ENCODE data around the gene CCDC102B. TPM values are rescaled to one million over a fixed set of nuclear protein-coding genes. Genes with fewer than 3 reads are reported as not detected.

Gene CCDC102B
- total RNA-seq, 1 experiment from 2014 or later: 1.5 TPM

DNA sequence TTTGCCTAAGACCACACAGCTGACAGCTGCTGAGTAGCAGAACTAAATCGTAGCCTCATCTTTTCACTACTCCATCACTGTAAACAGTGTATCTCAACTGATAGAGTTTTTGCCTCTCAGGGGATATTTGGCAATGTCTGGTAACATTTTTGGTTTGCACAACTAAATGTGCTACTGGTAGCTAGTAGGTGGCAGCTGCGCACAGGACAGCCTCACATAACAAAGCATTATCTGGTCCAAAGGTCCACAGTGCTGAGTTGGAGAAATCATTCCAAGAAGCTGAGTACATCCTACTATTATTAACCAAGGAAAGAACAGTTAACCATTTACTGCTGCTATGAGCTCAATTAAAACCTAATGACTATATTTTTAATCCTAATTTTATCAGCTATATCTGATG is 6.1 kb upstream of the CCDC102B start:
- Histone ChIP-seq H3K4me3 (no peak overlapping the region), H3K36me3 (no peaks in the 10 kb centered on the region), H3K27me3 (replicated peaks) (no peaks in the 10 kb centered on the region), H3K9me3 (replicated peaks) (no peaks in the 10 kb centered on the region), H3K27ac (no peak overlapping the region), H3K4me1 (replicated peaks) (peaks cover under 1% of the 10 kb centered on the region; the same call in 1 of the 2 replicates)
- no peak for DNase-seq (ENCODE audit: low read depth in 1 of 2, low spot score in 2 of 2)

DNA sequence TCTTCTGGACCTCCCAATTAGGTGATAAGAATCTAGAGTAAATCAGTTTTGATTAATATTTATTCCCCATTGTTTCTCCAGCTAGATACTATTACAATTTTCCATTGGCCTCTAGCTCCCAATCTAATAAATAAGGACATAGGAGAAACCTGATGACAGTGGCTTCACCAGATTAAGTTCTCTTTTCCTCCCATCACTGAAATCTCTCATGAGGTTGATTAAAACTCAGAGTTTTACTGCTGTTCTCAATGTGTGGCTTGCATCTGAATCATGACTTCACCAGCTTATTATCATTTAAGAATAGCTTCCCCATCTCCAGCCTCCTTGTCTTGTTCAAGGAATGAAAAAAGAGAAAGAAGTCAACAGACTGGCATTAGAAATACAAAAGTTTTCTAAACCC is 3.9 kb upstream of the CCDC102B start:
- Histone ChIP-seq H3K27ac (no peak overlapping the region), H3K4me1 (replicated peaks) (peaks cover 4% of the 10 kb centered on the region; the same call in 1 of the 2 replicates)
- no peak for DNase-seq (ENCODE audit: low read depth in 1 of 2, low spot score in 2 of 2)

DNA sequence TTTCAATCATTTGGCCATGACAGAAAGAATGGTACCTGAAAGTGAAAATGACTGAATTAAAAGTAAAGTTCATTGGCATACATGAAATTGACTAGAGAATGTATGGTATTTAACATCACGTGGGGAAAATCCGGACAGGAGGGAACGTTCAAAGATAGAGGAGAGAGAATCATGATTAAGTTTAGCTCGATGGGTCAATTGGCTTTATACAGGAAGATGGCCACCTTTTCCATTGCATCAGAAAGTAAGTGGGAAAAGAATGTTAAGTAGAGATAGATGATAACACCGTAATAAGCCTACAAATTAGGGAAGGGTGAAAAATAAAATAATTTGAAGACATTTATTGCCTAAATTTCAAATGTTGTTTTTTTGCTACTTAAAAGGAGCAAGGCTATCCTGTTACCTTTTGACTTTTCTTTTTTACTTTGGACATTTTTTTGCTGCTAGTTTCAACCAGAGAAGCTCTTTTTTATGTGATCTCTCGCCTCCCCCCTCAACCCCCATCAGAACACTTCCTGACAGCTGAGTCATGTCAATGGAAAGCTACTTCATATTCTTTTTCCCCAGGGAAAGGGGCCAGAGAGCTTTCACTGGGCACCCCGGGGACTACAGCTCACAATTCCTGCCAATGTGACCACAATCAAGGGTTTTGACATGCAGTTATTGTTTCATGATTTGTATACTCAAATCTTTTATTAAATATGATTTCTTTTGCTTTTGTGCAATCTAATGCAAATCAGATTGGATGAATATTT is 767 bp upstream of the CCDC102B start:
- peak; percentile 42 to 45 for DNase-seq (ENCODE audit: low read depth in 1 of 2, low spot score in 2 of 2)
- no peaks in the 10 kb centered on the region for H3K27me3 ChIP-seq (replicated peaks)
- H3K9me3 ChIP-seq (replicated peaks): no peaks in the 10 kb centered on the region
- no peak overlapping the region for H3K4me3 ChIP-seq
- no peak overlapping the region for H3K27ac ChIP-seq
- H3K4me1 ChIP-seq (replicated peaks): peaks cover 4% of the 10 kb centered on the region; the same call in 1 of the 2 replicates
- no peaks in the 10 kb centered on the region for H3K36me3 ChIP-seq

More for the DNA sequence above, 3.9 kb upstream of the CCDC102B start:
- Histone ChIP-seq H3K4me3 (no peak overlapping the region), H3K36me3 (no peaks in the 10 kb centered on the region), H3K9me3 (replicated peaks) (no peaks in the 10 kb centered on the region), H3K27me3 (replicated peaks) (no peaks in the 10 kb centered on the region)

DNA sequence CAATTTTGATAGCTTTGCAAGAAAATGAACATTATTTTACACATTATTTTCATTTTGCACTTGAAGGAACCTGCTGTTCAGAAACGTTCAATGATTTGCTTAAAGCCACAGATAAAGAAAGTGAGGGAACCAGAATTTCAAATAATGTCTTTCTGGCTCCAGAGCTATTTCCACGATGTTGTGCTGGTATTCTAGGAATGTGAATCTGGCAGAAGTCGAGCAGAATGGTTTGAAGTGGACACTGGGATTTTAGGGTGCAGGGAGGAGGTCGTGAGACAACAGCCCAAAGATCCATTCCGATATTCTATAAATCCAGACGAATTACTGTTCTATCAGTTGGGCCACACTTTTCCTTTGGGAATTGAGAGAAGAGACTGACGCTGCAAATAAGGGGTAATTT is 2.2 kb downstream of the CCDC102B start:
- Histone ChIP-seq H3K4me3 (no peak overlapping the region), H3K36me3 (no peaks in the 10 kb centered on the region), H3K27me3 (replicated peaks) (no peaks in the 10 kb centered on the region), H3K9me3 (replicated peaks) (no peaks in the 10 kb centered on the region), H3K27ac (no peak overlapping the region), H3K4me1 (replicated peaks) (peaks cover 4% of the 10 kb centered on the region; the same call in 1 of the 2 replicates)
- DNase-seq (ENCODE audit: low read depth in 1 of 2, low spot score in 2 of 2): no peak

DNA sequence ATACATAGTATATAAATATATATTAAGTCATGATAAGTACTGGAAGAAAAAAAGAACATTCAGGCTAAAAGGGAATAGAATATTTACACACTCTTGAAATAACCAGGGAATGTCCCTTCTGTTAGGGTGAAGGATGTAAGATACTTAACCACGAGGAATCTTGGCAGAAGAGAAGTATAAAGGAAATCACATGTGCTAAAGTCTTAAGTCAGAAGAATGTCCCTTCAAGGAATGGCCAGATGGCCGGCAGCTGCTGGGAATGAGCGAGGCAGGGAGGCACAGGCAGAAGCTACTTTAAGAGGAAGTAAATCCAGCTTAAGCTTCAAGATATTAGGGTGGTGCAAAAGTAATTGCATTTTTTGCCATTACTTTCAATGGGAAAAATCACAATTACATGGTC is 5.5 kb downstream of the CCDC102B start:
- Histone ChIP-seq H3K27ac (no peak overlapping the region), H3K27me3 (replicated peaks) (no peaks in the 10 kb centered on the region), H3K36me3 (no peaks in the 10 kb centered on the region), H3K9me3 (replicated peaks) (no peaks in the 10 kb centered on the region), H3K4me3 (no peak overlapping the region), H3K4me1 (replicated peaks) (no peaks in the 10 kb centered on the region)
- no peak for DNase-seq (ENCODE audit: low read depth in 1 of 2, low spot score in 2 of 2)

DNA sequence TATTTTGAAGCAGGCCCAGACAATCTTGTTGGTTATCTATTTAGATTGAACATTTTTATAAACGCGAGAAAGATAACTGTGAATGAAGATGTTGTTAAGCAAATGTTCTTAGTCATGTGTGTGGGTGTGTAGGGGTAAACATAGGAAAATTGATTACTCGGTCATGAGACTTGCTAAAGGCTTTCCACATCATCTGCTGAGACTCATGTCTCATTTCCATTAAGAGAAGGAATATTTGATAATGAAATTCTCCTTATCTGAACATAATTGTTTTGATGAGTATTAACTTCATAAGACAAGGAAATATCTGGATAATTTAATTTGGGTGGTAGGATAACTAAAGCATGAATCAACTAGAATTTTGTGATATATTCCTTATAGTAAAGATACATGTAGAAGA is 19.7 kb downstream of the CCDC102B start:
- Histone ChIP-seq H3K9me3 (replicated peaks) (no peaks in the 10 kb centered on the region), H3K4me1 (replicated peaks) (no peaks in the 10 kb centered on the region), H3K4me3 (no peak overlapping the region), H3K27me3 (replicated peaks) (no peaks in the 10 kb centered on the region), H3K36me3 (no peaks in the 10 kb centered on the region), H3K27ac (no peak overlapping the region)
- no peak for DNase-seq (ENCODE audit: low read depth in 1 of 2, low spot score in 2 of 2)

DNA sequence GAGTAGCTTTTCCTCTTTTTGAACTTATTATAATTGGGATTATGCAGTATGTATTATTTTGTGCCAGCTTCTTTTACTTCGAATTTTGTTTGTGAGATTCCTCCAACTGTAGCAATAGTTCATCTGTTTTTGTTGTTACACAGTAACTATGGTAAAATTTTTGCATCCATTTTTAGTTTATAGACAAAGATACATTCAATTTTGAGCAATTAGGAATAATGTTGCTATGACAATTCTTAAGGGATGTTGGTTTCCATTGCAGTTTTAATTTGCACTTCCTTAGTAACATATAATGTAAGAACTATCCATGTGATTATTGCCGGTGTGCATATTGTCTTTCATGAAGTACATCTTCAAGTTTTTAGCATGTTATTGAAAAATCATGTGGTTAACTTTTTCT is 20.7 kb downstream of the CCDC102B start:
- no peak overlapping the region for H3K4me3 ChIP-seq
- no peak overlapping the region for H3K27ac ChIP-seq
- H3K9me3 ChIP-seq (replicated peaks): no peaks in the 10 kb centered on the region
- H3K27me3 ChIP-seq (replicated peaks): no peaks in the 10 kb centered on the region
- no peaks in the 10 kb centered on the region for H3K4me1 ChIP-seq (replicated peaks)
- no peaks in the 10 kb centered on the region for H3K36me3 ChIP-seq
- DNase-seq (ENCODE audit: low read depth in 1 of 2, low spot score in 2 of 2): no peak

DNA sequence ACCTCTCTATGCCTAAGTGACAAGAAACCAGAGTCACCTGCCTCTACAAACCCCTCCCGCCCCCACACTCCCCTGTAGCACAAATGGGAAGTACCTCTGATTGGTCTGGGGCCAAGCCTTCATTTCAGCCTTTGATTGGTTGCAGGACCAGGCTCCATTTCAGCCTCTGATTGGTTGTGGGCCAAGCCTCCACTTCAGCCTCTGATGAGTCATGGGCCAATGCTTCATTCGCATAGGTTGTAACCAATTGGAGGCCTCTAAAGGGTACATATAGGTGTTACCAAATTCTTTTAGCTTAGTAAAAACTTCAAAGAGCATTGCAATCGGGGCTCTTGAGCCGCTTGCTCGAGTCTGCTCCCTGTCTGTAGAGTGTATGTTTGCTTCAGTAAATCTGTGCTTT is 25.0 kb downstream of the CCDC102B start:
- no peaks in the 10 kb centered on the region for H3K27me3 ChIP-seq (replicated peaks)
- H3K27ac ChIP-seq: no peak overlapping the region
- no peaks in the 10 kb centered on the region for H3K4me1 ChIP-seq (replicated peaks)
- no peak overlapping the region for H3K4me3 ChIP-seq
- no peaks in the 10 kb centered on the region for H3K36me3 ChIP-seq
- no peak for DNase-seq (ENCODE audit: low read depth in 1 of 2, low spot score in 2 of 2)
- no peaks in the 10 kb centered on the region for H3K9me3 ChIP-seq (replicated peaks)

DNA sequence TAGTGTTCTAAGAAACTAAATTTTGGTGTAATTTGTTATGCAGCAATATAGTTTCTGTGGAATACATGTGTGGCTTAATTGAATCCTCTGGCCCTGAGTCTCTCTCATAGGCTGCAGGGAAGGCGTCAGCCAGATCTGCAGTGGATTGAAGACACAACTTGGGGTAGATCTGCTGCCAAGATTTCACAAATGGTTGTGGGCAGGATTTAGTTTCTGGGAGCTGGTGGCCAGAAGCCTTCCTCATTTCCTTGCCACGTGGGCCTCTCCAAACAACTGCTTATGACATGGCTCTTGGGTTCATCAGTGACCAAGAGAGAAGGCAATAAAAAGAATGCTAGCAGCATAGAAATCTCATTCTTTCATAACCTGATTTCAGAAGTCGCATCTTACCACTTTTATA is 28.2 kb downstream of the CCDC102B start:
- DNase-seq (ENCODE audit: low read depth in 1 of 2, low spot score in 2 of 2): no peak
- H3K9me3 ChIP-seq (replicated peaks): no peaks in the 10 kb centered on the region
- H3K27me3 ChIP-seq (replicated peaks): no peaks in the 10 kb centered on the region
- H3K4me1 ChIP-seq (replicated peaks): no peaks in the 10 kb centered on the region
- no peak overlapping the region for H3K4me3 ChIP-seq
- H3K27ac ChIP-seq: no peak overlapping the region
- no peaks in the 10 kb centered on the region for H3K36me3 ChIP-seq

DNA sequence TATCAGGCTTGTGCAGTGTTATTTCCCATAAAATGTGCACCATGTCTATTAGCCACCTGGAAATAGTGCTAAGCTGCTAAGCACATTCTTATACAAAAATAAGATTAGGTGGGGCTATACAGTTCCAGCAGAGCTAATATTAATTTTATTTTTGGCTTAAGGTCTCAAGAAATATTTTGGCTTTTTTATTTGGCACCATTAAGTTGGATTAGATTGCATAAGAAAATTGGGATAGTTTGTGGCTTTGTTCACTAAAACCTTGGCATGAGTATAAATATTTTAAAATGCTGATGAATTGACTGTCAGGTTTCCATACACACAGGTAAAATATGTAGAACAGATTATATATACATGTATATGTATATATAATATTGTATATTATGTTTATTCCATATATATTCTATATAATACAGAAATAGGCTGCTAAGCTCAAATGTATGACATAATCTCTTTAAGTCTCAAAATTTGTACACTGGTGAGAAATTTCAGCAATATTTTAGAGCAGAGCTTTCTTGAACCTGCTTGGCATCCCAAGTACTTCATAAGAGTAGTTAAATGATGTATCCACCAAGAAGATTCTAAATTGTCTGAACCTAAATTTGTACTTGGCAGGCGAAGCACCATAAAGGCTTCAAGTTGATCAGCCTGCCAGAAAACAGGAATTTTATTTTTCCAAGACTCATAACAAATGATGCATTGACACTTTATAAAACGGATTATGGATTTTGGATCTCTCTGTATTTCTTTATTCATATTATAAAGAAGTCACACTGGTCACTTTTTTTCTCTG is 32.6 kb downstream of the CCDC102B start:
- H3K4me1 ChIP-seq (replicated peaks): peaks cover 4% of the 10 kb centered on the region; the same call in 1 of the 2 replicates
- DNase-seq (ENCODE audit: low read depth in 1 of 2, low spot score in 2 of 2): no peak
- H3K4me3 ChIP-seq: no peak overlapping the region
- H3K9me3 ChIP-seq (replicated peaks): no peaks in the 10 kb centered on the region
- H3K27ac ChIP-seq: no peak overlapping the region
- no peaks in the 10 kb centered on the region for H3K27me3 ChIP-seq (replicated peaks)
- no peaks in the 10 kb centered on the region for H3K36me3 ChIP-seq

DNA sequence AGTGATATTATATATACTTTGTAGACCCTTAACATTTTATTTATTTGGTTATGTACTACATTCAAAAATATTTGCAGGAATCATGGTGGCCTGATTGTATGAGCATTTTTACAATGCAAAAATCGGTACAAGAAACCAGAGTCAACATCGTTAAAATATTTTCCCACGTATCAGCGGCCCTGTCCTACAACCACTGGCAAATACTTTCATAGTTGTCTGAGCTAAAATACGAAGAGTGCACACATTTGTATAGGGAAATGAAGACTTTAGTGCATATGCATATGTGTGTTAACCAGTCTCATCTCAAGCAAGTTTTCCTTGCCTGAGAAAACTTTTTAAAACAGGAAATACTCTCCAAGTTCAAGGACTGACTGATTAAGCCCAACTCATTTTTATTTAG is 35.9 kb downstream of the CCDC102B start:
- no peak for DNase-seq (ENCODE audit: low read depth in 1 of 2, low spot score in 2 of 2)

DNA sequence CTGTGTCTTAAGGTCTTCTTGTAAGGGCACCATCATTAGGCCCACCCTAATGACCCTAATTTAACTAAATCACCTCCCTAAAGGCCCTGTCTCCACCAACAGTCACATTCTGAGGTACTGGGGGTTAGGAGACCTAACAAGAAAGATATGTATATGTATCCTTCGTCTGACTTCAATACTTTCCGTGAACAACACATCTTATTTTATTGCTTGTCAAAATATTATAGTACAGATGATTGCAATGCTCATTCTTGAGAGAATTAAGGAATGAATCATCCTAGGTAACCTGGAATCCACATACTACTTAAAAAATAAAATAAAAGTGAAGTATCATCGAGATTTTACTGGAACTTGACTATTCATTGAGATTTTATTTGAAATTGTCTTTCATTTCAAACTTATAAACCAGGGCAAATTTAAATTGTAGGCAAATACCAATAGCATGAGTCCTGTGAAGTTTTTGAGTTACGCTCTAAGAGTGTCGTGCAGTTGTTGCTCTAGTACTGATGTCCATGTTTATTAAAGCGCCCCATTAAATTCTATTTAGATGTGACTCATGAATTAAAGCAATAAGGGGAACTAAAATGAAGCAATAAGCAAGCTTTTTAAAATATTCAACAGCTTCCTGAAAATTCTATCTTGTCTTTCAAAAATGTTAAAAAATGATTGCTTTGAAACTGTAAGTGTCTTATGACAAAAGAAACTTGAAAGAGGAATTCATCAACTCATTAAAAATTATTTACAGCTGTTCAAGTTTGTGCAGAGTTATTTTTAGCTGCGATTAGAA is 40.0 kb downstream of the CCDC102B start:
- H3K27me3 ChIP-seq (replicated peaks): no peaks in the 10 kb centered on the region
- H3K9me3 ChIP-seq (replicated peaks): no peaks in the 10 kb centered on the region
- DNase-seq (ENCODE audit: low read depth in 1 of 2, low spot score in 2 of 2): peak in 1 of 2 experiments; percentile 35
- H3K27ac ChIP-seq: peak overlapping the region; percentile 69
- H3K4me1 ChIP-seq (replicated peaks): peaks cover 29% of the 10 kb centered on the region
- H3K36me3 ChIP-seq: no peaks in the 10 kb centered on the region
- H3K4me3 ChIP-seq: no peak overlapping the region

More for the DNA sequence above, 35.9 kb downstream of the CCDC102B start:
- H3K4me3 ChIP-seq: no peak overlapping the region
- H3K9me3 ChIP-seq (replicated peaks): no peaks in the 10 kb centered on the region
- H3K27me3 ChIP-seq (replicated peaks): no peaks in the 10 kb centered on the region
- H3K36me3 ChIP-seq: no peaks in the 10 kb centered on the region
- H3K4me1 ChIP-seq (replicated peaks): peaks cover 18% of the 10 kb centered on the region
- peak overlapping the region; percentile 19; the same call in 1 of the 2 replicates for H3K27ac ChIP-seq

DNA sequence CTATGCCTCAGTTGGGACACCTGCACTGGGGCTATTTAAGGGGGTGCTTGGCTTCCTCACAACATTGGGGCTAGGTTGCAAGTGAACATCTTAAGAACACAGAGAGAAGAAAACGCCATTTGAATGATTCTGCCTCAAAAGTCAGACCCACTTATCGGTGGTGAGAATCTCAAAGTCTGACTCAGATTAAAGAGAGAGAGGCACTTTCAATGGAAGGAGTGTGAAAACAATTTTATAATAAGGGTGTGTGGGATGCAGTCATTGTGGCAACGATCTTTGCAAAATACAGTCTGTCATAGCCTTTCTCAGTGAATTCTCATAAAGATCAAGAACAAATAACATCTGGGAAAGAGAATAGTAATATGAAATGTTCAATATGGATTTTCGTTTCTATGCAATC is 41.8 kb downstream of the CCDC102B start:
- no peak overlapping the region for H3K27ac ChIP-seq
- H3K4me1 ChIP-seq (replicated peaks): peaks cover 25% of the 10 kb centered on the region
- no peaks in the 10 kb centered on the region for H3K9me3 ChIP-seq (replicated peaks)
- H3K27me3 ChIP-seq (replicated peaks): no peaks in the 10 kb centered on the region
- no peak for DNase-seq (ENCODE audit: low read depth in 1 of 2, low spot score in 2 of 2)
- no peaks in the 10 kb centered on the region for H3K36me3 ChIP-seq
- H3K4me3 ChIP-seq: no peak overlapping the region
